Activated T-cell treated with anti-CD3 and anti-CD28 coated beads, Interleukin-2, amount 50 U/mL, for 72 hours (primary cell): Measurements from ENCODE around the gene RERE. TPM values are rescaled to one million over a fixed set of nuclear protein-coding genes. Genes with fewer than 3 reads are reported as not detected.

Source experiments
- ATAC-seq, 2 donors: fragments of 150-1000 bp; cut with Tn5 transposase; replicated peaks in 1 of 2; 2 replicates each; pipeline ENCODE4 v1.10.0; 2021; ENCODE audit warnings: moderate library complexity in 2 of 2, mild to moderate bottlenecking in 1 of 2
- DNase-seq, 2 donors: peaks; one replicate each; pipeline ENCODE4 v3.0.0; 2021 to 2022; ENCODE audit warnings: mixed read lengths in 1 of 2
- H3K27ac Mint-ChIP-seq: one replicate; pipeline ENCODE4 v1.8.0; 2022; ENCODE audit warnings: mild to moderate bottlenecking, moderate library complexity, mixed read lengths
- H3K27me3 Mint-ChIP-seq: one replicate; pipeline ENCODE4 v1.8.0; 2022; ENCODE audit warnings: low read depth, mixed read lengths
- H3K36me3 Mint-ChIP-seq, 2 donors: one replicate each; pipeline ENCODE4 v1.8.0; 2022; ENCODE audit warnings: mixed read lengths in 2 of 2, mild to moderate bottlenecking in 1 of 2; ENCODE audit not compliant: insufficient read depth in 2 of 2
- H3K4me1 Mint-ChIP-seq: one replicate; pipeline ENCODE4 v1.8.0; 2022; ENCODE audit warnings: low read depth, mixed read lengths
- H3K4me3 Mint-ChIP-seq, 2 donors: one replicate each; pipeline ENCODE4 v1.8.0; 2022; ENCODE audit warnings: mild to moderate bottlenecking in 2 of 2, mixed read lengths in 2 of 2, moderate library complexity in 2 of 2
- H3K9me3 Mint-ChIP-seq, 2 donors: one replicate each; pipeline ENCODE4 v1.8.0; 2022; ENCODE audit warnings: mixed read lengths in 2 of 2
- total RNA-seq, 2 donors: library from RNA; stranded (reverse); gene quantifications; one replicate each; pipeline ENCODE4 v1.2.3, GENCODE V29; 2022

The RERE gene
- total RNA-seq, 2 donors from 2014 or later, result 98.7 to 105 TPM

DNA sequence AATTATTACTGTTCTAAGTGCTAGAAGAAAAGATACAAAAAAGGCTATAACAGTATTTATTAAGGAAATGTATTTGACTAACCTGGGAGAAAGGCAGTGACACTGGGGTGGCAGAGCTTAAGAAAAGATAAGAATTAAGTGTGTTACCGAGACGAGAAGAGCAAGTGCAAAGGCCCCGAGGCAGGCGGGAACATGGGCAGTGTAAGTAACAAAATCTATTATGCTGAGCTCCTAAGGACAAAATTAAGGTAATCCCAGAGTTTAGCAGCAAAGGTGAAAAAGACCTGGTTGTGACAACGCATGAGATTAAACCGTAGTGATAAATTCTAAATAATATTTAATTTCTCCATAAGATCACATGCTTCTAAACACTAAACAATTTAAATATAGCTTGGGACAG, 167.6 kb downstream of the RERE start:
- Mint-ChIP-seq H3K9me3 (no peaks in the 10 kb centered on the region), H3K4me3 (no peak overlapping the region), H3K27me3 (no peaks in the 10 kb centered on the region), H3K4me1 (peaks cover 62% of the 10 kb centered on the region), H3K27ac (peak overlapping the region; percentile 62), H3K36me3 (peaks cover 3 to 6% of the 10 kb centered on the region in 2 donors)
- ATAC-seq, result no peak
- no peak for DNase-seq

DNA sequence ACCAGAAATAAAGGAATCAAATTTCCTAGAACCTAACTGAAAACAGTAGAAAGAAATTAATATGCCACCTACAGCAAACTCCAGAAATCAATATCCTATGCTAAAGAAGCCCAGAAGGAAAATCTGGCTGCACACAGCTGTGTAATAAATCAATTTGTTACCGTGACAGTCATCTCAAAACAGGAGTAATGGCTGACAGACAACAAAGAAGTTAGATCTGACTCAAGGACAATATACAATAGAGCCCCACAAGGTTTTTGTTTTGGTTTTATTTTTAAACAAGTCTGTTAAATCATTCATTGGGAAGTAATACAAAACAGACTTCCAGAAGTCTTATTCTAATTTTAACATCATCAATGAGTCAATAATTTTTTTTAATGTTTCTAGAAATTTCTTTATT, 168.4 kb downstream of the RERE start:
- peak overlapping the region; percentile 9 to 55 for H3K4me3 Mint-ChIP-seq
- H3K27me3 Mint-ChIP-seq, result no peaks in the 10 kb centered on the region
- no peaks in the 10 kb centered on the region for H3K9me3 Mint-ChIP-seq
- DNase-seq (no peak), ATAC-seq (peak; percentile 87 to 92)
- peaks cover 5 to 6% of the 10 kb centered on the region in 2 donors for H3K36me3 Mint-ChIP-seq
- peak overlapping the region; percentile 44 for H3K27ac Mint-ChIP-seq
- peaks cover 67% of the 10 kb centered on the region for H3K4me1 Mint-ChIP-seq

DNA sequence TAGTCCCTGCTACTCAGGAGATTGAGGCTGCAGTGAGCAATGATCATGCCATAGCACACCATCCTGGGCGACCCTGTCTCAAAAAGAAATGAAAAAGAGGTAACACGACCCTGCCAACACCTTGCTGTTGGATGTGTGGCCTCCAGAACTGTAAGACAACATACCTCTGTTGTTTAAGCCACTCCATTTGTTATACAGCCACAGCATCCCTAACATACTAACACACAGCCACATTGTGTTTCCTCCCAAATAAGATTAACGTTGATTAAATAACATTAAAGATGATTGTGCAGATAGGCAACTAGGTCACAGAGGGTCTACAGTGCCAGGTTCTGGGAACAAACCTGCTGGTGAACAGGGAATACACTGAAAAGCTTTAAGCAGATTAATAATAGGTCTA, 170.4 kb downstream of the RERE start:
- H3K4me3 Mint-ChIP-seq, result no peak overlapping the region
- DNase-seq, result no peak
- ATAC-seq, result no peak
- H3K27me3 Mint-ChIP-seq, result no peaks in the 10 kb centered on the region
- H3K4me1 Mint-ChIP-seq, result peaks cover 70% of the 10 kb centered on the region
- H3K36me3 Mint-ChIP-seq, result peaks cover 4 to 5% of the 10 kb centered on the region in 2 donors
- H3K27ac Mint-ChIP-seq, result peak overlapping the region; percentile 6
- no peaks in the 10 kb centered on the region for H3K9me3 Mint-ChIP-seq

DNA sequence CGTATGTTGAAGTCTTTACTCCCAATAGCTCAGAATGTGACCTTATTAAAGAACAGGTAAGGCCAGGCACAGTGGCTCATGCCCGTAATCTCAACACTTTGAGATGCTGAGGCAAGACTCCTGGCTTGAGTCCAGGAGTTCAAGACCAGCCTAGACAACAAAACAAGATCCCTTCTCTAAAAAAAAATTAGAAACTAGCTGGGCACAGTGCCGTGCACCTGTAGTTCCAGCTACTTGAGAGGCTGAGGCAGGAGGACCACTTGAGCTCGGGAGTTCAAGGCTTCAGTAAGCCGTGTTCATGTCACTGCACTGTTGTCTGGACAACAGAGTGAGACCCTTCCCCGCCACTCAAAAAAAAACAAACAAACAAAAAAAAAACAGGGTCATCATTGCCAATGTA, 171.3 kb downstream of the RERE start:
- Mint-ChIP-seq H3K4me1 (peaks cover 62% of the 10 kb centered on the region), H3K27ac (no peak overlapping the region), H3K4me3 (no peak overlapping the region), H3K27me3 (no peaks in the 10 kb centered on the region), H3K9me3 (no peaks in the 10 kb centered on the region), H3K36me3 (peaks cover 4 to 5% of the 10 kb centered on the region in 2 donors)
- no peak for ATAC-seq
- DNase-seq, result no peak

DNA sequence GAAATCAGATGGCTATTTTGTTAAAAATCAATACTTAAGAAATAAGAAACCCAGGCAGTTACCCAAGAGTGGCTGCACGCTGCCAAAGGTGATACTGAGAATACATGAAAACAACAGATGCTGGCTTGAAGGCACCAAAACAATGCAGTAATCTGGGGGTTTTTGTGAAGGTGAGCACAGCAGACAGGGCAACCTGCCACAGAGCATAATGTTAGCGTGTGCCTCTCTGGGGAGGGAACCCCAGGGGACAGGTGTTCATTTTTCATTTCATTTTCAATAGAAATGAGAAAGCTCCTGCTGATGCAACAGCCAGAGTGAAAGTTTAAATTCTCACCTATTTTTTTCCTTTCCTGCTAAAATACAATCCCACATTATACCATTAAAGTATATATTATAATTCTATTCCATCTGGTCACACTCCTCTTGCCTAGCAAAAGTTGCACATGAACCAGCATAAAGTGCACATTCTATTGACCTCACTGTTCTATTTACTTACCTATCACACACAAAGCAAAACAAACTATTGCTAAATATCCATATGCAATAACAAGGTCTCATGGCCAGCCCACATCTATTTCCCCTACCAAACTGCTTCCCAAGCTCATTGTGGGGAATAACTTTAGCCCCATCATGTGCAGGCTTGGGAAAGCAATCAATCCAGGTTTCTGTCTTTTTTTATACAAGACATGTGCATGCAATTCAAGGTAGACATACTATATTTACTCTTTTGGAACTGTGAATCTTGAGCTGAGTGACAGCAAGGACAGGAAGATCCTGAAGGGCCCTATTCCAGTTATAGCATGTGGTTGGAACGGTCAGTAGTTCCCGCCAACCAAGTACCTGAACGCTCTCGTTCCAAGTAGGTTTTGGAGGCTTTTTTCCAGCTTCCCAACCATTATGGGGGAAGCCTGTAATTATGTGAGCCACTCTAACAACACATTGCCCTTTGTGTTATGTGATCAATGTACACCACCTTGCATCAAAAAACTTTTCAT, 173.6 kb downstream of the RERE start:
- no peaks in the 10 kb centered on the region for H3K27me3 Mint-ChIP-seq
- H3K36me3 Mint-ChIP-seq, result peaks cover 0 to 2% of the 10 kb centered on the region in 2 donors
- H3K4me3 Mint-ChIP-seq, result no peak overlapping the region
- no peaks in the 10 kb centered on the region for H3K9me3 Mint-ChIP-seq
- H3K4me1 Mint-ChIP-seq, result peaks cover 52% of the 10 kb centered on the region
- peak in 1 of 2 donors; percentile 40 for ATAC-seq
- DNase-seq, result no peak
- no peak overlapping the region for H3K27ac Mint-ChIP-seq

DNA sequence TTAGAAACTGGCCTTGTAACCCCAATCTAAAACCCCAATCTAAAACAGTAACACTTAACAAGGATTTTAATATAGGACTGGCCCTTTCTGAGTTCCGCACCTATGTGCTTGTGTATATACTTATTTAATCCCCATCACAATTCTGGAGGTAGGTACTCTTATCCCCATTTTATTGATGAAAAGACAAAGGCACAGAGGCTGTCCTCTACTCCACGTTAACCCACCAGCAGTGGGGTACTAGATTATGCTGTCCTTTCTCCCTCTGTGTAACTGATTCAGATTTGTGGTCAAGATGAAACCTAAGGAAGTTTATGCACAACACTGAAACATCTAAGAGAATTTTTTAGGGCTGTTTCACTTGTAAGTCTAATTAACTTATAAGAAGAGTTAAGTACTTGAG, 175.3 kb downstream of the RERE start:
- no peaks in the 10 kb centered on the region for H3K27me3 Mint-ChIP-seq
- DNase-seq (no peak), ATAC-seq (no peak)
- no peak overlapping the region for H3K4me3 Mint-ChIP-seq
- H3K9me3 Mint-ChIP-seq, result no peaks in the 10 kb centered on the region
- H3K4me1 Mint-ChIP-seq, result peaks cover 42% of the 10 kb centered on the region
- H3K36me3 Mint-ChIP-seq, result peaks cover 0 to 2% of the 10 kb centered on the region in 2 donors
- H3K27ac Mint-ChIP-seq, result no peak overlapping the region

DNA sequence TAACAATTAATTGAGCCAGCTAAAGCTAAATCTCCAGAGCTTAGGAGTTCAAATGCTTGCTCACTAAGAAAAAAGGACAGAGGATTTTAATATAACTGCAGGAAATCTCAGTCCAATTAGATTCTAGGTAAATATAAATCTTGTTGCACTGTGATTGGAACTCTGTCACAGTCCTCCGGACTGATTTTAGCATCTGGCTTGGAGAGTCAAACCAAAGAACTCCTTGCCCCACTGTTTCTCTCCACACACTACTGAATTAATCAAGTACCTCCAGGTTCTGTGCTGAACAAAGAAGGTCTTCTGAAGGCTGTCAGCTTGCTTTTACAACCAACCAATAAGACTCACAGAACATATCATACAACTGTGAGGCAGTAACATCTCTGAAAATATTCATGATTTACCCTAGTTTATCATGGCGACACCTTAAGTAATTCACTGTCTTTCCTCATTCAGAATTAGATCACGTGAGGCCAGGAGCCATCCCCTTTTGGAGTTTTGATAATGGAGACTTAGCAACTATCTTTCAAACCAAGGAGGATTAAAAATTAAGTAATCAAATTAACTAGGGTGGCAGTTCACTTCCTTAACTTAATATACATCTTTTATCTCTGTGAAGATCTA, 176.0 kb downstream of the RERE start:
- Mint-ChIP-seq H3K4me1 (peaks cover 35% of the 10 kb centered on the region), H3K4me3 (no peak overlapping the region), H3K27me3 (no peaks in the 10 kb centered on the region), H3K9me3 (no peaks in the 10 kb centered on the region), H3K36me3 (peaks cover 0 to 2% of the 10 kb centered on the region in 2 donors), H3K27ac (no peak overlapping the region)
- ATAC-seq, result no peak
- no peak for DNase-seq

DNA sequence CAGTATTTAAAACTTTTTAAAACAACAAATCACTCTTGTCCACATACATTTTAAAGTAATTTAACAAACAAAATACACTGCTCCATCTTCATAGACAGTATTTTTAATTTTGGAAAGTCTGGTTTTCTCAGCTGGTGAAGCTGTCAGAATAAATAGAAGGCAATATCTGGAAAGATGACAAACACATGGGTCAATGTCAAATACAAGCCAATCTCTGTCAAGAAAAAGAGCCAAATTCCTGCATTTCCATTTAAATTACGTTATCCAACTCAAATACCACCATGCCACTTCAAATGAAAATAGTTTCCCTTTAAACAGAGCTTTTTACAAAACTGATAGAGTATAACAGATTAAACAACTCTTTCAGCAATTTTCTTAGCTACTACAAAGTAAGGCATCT, 176.5 kb downstream of the RERE start:
- DNase-seq, result no peak
- Mint-ChIP-seq H3K27me3 (no peaks in the 10 kb centered on the region), H3K36me3 (peaks cover 0 to 2% of the 10 kb centered on the region in 2 donors), H3K4me3 (no peak overlapping the region), H3K27ac (no peak overlapping the region), H3K9me3 (no peaks in the 10 kb centered on the region), H3K4me1 (peaks cover 33% of the 10 kb centered on the region)
- no peak for ATAC-seq

DNA sequence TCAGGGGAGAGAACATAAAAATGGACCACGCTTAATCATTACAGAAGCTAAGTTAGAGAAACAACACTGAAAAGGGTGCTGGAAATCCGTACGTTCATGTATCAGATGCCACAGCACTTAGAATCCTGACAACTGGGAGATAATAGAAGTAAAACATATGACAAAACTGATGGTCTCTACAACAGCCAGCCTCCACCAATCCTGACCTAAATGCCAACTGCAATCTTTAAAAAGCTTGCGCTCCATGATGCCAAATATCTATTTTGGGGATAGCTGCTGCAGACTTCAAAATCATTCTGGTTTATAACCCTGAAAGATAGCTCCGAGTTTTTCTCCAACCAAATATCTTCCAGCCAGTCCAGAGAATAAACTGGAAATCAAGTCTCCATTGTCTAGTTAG, 178.3 kb downstream of the RERE start:
- H3K4me3 Mint-ChIP-seq, result no peak overlapping the region
- H3K4me1 Mint-ChIP-seq, result peaks cover 27% of the 10 kb centered on the region
- ATAC-seq, result no peak

DNA sequence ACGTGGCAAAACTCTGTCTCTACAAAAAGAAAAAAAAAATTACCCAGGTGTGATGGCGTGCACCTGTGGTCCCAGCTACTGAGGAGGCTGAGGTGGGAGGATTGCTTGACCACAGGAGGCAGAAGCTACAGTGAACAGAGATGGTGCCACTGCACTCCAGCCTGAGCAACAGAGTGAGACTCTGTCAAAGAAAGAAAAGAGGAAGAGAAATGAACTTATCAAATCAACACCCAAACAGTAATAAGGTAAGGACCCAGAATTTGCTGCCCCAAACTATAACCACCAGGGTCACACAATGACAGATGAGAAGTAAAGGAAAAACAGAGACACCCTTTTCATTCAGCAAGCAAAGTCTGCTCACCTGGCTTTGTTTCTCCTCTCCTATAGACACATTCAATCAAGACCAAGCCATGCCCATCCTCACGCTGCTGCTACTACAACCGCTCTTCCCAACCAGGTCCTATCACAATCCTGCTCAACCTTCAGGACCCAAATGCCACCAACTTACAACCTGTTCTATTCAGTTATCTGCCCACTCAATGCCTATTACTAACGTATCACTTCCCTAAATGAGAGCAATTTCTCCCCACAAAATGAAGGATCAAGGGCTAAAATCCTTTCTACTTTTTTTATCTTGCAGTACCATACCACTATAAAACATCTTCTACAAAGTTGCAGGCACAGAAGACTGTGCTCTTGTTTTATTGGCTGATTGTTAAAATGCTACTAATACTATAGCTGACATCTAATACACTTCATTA, 183.5 kb downstream of the RERE start:
- no peaks in the 10 kb centered on the region for H3K9me3 Mint-ChIP-seq
- H3K4me3 Mint-ChIP-seq, result no peak overlapping the region
- DNase-seq (no peak), ATAC-seq (no peak)
- H3K27ac Mint-ChIP-seq, result no peak overlapping the region
- no peaks in the 10 kb centered on the region for H3K27me3 Mint-ChIP-seq
- peaks cover 0 to 11% of the 10 kb centered on the region in 2 donors for H3K36me3 Mint-ChIP-seq
- H3K4me1 Mint-ChIP-seq, result peaks cover 51% of the 10 kb centered on the region

More for the DNA sequence above, 178.3 kb downstream of the RERE start:
- DNase-seq, result no peak
- Mint-ChIP-seq H3K36me3 (peaks cover 0 to 10% of the 10 kb centered on the region in 2 donors), H3K27me3 (no peaks in the 10 kb centered on the region), H3K9me3 (no peaks in the 10 kb centered on the region), H3K27ac (no peak overlapping the region)

DNA sequence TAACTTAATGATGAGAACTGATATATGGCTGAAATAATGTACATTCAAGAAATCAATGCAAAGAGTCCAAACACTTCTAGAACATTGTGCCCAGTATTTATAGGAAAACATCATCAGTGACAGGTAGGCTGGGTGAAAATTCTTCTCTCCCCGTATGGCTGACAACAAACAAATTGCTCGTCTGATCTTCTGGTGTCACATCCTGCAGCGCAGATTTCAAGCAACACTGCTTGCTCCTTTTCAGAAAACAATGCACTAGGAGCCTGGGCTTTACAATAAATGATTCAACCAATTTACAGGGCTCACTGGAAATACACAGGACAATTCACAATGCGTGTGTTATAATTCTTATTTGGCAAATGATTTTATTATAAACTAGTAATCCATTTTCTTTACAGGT, 185.3 kb downstream of the RERE start:
- peaks cover 53% of the 10 kb centered on the region for H3K4me1 Mint-ChIP-seq
- no peaks in the 10 kb centered on the region for H3K27me3 Mint-ChIP-seq
- DNase-seq (no peak), ATAC-seq (no peak)
- H3K27ac Mint-ChIP-seq, result no peak overlapping the region
- H3K9me3 Mint-ChIP-seq, result no peaks in the 10 kb centered on the region
- H3K4me3 Mint-ChIP-seq, result no peak overlapping the region
- H3K36me3 Mint-ChIP-seq, result peaks cover 0 to 11% of the 10 kb centered on the region in 2 donors

DNA sequence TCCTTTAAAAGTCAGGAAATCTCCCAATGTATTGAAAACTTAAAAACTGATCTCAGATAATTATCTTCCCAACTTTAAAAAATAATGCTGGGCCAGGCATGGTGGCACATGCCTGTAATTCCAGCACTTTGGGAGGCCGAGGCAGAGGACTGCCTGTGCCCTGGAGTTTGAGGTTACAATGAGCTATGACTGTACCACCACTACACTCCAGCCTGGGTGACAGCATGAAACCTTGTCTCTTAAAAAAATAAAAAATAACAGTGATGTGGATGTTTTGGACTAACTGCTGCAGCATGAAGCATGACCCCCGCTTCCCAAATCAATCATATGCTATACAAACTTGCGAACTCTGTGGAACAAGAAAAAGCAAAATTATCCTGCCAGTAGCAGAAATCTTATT, 186.3 kb downstream of the RERE start:
- ATAC-seq, result no peak
- Mint-ChIP-seq H3K36me3 (peaks cover 0 to 11% of the 10 kb centered on the region in 2 donors), H3K27ac (no peak overlapping the region), H3K4me3 (no peak overlapping the region), H3K4me1 (peaks cover 62% of the 10 kb centered on the region), H3K9me3 (peaks cover 0 to 5% of the 10 kb centered on the region in 2 donors), H3K27me3 (no peaks in the 10 kb centered on the region)
- no peak for DNase-seq
